ENCODE measurements around the gene GNAI3.
A peak's percentile ranks its signal among the peaks of the same experiment; 100 is the strongest.

The GNAI3 gene

DNA sequence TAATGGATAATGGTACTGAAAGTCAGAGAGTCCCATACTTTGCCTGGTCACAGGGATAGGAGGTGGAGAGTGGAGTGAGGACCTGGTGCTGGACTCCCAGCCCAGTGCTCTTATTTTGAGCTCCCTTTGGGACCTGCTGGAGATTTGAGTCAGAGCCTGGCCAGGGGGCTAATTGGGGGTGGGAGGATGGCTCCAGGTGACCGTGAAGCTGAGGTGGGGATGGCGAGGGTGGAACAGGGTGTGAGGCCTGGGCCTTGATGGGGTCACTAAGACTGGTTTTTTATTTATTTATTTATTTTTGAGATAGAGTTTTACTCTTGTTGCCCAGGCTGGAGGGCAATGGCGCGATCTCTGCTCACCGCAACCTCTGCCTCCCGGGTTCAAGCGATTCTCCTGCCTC, 89.0 kb downstream of the GNAI3 start:
- DNase-seq (ENCODE audit: low read depth in 2 of 2): no peak

DNA sequence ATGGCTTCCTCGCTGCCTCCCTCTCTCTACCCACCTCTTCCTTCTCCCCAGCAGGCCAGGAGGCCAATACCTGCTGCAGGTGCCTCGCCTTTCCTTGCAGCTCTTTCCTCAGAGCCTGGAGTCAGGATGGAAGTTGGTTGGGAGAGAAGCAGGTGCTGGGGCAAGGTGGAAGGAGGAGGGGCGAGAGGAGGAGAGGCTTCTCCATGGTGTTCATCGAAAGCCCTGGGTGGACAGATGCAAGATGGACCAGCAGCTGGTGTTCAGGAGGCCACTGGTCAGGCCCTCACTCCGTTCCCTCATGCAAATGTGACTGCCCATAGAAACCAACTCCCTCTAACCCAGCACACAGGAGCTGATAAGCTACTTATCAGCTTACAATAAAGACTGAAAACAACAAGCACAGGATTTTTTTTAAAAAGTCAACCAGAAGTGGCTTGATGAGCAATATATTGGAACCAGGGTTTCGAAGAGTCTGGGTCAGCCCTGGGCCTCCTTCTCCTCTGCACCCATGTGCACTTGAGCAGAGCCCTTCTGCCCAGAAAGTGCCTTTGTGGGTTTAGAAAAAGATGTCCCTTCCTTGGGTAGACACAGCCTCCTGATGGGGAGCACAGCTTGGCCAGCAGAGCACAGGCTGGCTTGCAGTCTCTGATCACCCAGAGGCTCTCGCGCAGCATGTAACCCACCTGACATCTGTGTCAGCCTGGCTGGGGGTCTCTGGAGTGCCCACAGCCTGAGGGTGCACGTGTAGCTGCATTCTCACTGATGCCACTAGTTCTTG, 90.8 kb downstream of the GNAI3 start:
- no peak for DNase-seq (ENCODE audit: low read depth in 2 of 2)

DNA sequence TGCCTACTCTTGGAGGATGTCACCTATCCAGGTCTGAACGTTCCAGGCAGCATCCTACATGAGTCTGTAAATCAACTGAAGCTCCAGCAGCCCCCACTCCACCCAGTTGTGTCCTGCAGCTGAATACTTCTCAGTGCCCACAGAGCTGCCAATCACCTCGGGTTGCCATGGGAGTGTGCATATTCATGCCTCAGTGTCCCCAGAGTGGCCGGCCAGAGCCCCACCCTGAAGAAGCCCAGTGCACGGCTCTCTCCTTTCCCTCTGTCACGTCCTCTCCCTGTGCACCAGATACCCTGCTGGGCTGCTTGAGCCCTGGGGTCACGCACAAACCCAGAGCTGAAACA, 91.4 kb downstream of the GNAI3 start:
- DNase-seq (ENCODE audit: low read depth in 2 of 2): no peak

DNA sequence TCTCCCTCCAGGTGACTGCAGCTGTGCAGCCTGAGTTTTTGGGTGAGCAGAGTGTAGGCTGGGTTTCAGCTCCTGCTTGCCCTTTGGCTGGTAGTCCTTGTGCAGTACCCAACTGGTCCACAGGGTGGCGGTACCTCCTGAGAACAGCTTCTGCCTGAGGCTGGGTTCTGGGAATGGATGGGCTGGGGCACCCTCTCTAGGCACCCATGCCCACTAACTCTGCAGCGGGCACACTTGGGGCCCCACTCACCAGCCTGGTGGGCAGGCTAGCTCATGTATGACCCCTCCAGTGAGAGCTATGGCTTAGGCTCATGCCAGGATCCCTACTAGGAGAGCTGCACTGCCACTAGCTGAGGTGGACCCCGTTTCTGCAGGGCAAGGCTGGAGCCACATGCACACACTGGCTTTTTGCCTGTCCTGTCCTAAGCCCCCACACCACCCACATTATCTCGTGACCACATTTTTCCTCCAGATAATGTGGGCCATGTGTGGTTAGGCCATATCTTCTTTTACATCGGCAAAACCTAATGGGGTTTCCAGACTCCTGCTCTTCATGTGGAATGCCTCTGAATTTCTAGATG, 92.0 kb downstream of the GNAI3 start:
- peak; percentile 70 to 94 for DNase-seq (ENCODE audit: low read depth in 2 of 2)

DNA sequence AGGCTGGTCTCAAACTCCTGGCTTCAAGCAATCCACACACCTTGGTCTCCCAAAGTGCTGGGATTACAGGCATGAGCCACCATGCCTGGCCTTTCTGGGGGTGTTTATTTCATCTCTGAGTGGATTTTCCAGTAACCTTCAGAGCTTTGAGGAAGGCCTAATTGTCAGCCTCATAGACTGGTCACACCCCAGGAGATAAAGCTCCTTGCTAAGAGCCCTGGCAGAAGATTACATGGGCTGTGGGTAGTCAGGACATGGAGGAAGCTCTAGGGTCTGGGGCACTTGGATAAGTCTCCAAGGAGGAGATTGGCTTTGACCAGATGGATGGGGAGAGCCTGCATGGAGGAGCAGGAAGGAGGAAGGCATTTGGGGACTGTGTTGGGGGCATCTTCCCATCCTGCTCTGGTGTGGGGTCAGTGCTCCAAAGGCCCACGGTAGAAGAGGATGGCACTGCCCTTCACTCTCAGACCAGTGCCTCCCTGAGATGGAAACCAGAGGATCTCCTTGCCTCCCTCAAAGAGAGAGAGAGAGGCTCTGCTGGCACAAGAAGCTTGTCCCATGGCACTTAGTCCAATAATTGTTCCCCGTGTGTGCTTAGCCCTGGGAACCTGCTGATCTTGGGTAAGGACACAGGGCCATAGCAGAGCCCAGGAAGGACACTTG, 92.8 kb downstream of the GNAI3 start:
- DNase-seq (ENCODE audit: low read depth in 2 of 2): no peak

DNA sequence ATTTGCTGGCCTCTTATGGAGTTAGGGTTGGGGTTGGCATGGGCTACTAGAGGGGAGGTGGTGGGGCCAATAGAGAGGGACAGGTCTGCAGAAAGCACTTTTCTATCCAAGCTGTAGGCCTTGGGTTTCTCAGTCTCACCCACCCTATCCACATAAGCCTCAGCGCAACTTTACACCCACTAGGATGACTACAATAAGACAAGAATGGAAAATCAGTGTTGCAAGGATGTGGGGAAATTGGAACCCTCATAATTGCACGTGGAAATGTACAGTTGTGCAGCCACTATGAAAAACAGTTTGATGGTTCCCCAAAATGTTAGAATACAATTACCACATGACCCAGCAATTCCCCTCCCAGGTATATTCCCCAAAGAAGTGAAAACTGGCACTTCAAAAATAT, 93.4 kb downstream of the GNAI3 start:
- DNase-seq (ENCODE audit: low read depth in 2 of 2): no peak

DNA sequence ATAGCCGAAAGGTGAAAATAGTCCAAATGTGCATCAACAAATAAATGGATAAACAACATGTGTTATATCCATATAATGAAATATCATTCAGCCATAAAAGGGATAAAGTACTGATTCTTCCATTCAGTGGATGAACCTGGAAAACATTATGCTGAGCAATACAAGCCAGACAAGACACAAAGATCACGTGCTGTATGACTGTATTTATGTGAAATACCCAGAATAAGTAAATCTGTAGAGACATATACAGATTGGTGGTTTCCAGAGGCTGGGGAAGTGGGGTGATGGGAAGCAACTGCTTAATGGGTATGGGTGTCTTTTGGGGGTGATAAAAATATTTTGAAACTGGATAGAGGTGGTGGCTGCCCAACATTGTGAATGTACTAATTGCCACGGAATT, 94.2 kb downstream of the GNAI3 start:
- no peak for DNase-seq (ENCODE audit: low read depth in 2 of 2)

DNA sequence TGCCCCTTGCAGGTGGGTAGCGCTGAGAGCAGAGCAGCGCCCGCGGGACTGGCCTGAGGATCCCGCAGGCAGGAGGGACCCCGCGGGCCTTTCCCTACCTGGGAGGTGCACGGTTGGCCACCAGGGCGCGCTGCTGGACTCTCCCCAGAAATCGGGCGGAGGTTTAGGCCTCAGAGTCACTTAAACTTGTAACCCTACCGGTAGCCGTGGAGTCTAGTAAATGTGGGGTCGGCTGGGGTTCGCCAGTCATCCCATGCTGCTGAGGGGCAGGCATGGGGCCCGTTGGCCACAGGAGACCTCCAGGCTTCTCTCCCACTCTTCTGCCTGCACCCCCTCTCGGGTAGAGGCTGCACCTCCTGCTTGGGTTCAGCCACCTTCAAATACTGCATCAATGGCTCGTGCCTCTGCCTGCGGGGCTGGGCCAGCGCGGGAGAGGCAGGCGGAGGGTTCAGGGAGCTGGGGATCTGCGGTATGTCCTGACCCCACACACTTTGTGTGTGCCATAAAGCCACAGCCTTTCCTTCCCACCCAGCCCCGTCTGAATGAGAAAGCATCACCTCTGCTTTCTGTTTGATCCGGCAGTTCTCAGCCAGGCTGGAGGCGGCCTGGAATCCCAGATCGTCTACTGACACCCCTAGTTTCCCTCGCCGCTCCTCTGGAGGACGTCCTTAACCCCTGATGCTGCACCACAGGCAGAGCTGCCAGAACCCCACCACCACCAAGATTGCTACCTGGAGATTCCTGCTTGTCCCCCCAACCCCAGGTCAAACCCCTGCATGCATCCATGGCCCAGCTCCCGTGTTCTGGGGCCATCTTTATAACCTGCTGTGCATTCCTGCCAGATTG, 95.2 kb downstream of the GNAI3 start:
- DNase-seq (ENCODE audit: low read depth in 2 of 2): peak; percentile 71 to 80

DNA sequence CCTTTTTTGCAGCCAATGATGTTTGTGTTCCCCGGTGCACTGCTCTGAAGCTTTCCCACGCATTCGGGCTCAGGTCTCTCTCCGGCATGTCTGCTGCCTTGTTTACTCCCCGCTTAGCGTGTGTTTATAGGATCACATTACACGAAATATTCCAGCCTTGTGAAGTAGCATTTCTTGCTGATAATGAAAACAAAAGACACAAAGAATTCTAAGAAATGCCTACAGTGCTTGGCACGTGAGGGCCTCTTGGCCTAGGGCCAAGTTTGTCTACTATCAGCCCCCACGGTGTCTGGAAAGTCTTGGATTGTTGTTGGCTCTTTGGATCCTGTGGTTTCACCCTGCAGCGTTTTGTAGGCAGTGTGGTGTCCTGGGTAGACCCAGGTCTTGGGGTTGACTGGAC, 96.3 kb downstream of the GNAI3 start:
- no peak for DNase-seq (ENCODE audit: low read depth in 2 of 2)

DNA sequence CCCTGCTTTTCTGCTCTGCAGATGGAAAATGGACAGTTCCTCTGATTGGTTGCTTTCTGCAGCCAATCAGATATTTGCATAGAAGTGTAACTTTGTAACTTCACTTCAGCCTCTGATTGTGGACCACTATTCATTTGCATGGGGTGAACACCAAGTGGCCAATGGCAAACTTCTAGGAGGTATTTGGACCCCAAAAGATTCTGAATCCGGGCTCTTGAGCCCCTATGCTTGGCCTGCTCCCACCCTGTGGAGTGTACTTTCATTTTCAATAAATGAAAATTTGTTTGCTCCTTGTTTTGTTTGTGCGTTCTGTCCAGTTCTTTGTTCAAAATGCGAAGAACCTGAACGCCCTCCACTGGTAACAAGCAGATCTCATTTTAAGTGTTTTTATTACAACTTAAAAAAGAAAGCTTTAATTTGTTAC, 101.1 kb downstream of the GNAI3 start:
- DNase-seq (ENCODE audit: low read depth in 2 of 2): no peak

DNA sequence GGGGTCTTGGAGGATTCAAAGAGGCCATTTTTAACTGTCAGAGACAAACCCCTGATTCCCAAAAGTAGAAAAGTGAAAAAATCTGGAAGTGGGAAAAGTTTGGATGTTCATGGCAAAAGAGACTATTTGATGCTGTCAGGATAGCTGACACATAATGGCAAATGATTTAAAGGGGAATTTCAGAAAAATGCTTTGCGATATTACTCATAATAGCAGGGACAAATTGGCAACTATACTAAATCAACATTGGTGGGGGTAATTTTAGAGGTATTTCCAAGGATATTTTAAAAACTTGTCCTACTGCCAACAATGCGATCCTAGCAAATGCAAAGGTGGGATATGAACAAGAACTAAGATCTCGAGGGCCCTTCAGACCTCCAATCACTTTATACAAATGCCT, 102.2 kb downstream of the GNAI3 start:
- no peak for DNase-seq (ENCODE audit: low read depth in 2 of 2)

DNA sequence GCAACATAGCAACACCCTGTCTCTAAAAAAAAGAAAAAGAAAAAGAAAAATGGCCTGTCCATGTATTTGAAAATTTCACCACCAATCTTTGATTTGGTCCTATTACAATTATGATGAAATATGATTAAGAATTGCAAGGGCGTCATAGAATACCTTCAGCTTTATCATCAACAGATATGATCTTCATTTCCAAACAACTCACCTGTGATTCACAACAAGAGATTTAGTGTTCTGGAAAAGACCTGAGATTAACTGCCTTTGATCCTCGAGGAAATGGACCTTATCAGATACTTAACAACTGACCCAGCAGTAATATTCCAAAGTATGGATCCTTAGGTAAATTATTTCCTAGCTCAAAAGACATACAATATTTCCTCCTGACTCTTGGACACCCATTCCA, 104.0 kb downstream of the GNAI3 start:
- no peak for DNase-seq (ENCODE audit: low read depth in 2 of 2)

DNA sequence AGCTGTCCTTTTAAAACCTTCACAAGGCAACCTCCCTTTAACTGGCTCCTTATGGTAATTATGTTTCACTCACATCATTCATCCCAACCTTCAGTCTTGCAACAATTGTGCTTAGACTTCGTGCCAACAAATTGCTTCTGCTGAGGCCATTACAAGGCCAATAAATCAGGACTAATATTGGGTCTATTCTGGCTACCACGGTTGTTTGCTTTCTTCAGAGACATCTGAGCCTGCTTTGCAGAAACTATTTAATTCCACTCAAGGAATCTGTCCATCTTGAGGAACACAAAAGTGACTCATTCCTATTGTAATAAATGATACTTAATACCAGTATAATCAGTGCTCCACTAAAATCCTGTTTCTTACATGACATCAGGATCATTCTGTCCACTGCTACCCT, 104.9 kb downstream of the GNAI3 start:
- DNase-seq (ENCODE audit: low read depth in 2 of 2): no peak

DNA sequence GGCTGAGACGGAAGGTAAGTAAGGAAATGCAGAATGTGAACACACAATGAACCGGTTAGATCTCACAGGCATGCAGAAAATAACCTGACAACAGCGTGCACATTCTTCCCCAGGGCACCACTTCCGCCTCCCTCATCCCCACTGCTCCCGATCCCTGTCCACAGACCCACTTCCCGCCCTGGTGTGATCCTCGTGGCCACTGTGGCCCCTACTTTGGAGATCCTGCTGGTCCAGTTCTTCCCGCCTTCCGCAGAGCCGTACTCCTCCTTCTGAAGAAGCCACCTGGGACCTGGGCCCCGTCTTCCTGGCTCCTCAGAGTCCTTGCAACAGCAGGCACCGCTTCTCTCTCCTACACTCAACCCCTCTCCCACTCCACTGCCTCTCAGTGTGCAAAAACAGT, 106.1 kb downstream of the GNAI3 start:
- DNase-seq (ENCODE audit: low read depth in 2 of 2): no peak

DNA sequence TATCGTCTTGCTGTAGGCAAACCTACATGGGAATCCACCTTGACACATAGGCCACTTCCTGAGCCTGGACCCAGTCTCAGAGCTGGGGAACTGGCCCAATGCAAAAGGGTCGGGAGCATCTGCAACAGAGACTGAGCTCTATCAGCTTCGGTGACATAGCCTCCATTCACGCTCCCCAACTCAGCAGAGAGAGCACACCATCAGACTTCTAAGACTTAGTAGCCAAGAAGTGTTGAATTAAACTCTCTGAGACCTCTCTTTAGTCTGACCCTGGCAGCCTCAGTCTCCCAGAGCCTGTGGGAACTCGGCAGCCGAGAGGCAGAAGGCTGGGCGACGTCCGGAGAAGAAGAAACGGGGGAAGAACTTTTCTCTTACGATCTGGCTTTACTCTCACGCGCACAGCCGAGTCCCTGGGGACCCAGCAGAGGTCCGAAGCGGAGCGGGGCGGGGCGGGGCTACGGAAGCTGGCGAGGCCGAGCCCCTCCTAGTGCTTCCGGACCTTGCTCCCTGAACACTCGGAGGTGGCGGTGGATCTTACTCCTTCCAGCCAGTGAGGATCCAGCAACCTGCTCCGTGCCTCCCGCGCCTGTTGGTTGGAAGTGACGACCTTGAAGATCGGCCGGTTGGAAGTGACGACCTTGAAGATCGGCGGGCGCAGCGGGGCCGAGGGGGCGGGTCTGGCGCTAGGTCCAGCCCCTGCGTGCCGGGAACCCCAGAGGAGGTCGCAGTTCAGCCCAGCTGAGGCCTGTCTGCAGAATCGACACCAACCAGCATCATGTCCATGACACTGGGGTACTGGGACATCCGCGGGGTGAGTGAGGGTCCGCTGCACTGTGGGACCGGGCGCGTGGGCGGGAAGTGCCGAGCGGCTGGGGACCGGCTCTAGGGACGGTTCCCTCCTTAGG, 107.5 kb downstream of the GNAI3 start, which contains the start of gene GSTM4:
TSS of gene GSTM4 (plus strand) at position 485 of the 905 bp plus-strand sequence. CDS start at position 776, 291 bp downstream.
- DNase-seq (ENCODE audit: low read depth in 2 of 2): peak in 1 of 2 donors; percentile 35

DNA sequence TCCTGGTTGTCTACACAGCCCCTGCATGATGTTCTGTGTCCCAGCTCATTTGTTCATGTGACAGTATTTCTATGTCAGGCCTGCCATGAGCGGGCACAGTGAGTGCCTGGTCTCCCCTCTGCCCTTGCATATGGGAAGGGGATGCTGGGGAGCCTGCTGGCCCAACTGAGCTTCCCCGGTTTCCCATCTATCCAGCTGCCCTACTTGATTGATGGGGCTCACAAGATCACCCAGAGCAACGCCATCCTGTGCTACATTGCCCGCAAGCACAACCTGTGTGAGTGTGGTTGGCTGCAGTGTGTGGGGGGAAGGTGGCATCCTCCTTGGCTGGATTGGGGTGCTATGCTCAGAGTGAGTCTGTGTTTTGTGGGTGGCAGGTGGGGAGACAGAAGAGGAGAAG, 109.0 kb downstream of the GNAI3 start:
- DNase-seq (ENCODE audit: low read depth in 2 of 2): no peak

DNA sequence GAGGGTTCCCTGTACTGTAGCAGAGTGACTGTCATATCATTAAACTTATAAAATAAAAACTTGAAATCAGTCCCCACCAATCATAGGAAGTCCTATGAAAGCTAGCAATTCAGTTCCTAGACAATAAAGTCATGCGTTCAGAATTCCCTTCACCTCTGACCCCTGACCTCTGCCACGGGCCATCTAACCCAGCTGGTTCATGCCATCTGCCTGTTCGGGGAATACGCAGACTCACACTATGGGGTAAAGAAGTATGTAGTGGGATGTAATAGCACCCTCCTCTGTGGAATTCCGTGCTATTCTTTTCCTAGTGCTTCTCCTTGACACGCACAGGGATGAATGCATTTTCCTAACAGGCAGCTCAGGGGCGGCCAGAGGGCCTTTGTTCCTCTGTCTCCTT, 109.6 kb downstream of the GNAI3 start:
- DNase-seq (ENCODE audit: low read depth in 2 of 2): no peak

DNA sequence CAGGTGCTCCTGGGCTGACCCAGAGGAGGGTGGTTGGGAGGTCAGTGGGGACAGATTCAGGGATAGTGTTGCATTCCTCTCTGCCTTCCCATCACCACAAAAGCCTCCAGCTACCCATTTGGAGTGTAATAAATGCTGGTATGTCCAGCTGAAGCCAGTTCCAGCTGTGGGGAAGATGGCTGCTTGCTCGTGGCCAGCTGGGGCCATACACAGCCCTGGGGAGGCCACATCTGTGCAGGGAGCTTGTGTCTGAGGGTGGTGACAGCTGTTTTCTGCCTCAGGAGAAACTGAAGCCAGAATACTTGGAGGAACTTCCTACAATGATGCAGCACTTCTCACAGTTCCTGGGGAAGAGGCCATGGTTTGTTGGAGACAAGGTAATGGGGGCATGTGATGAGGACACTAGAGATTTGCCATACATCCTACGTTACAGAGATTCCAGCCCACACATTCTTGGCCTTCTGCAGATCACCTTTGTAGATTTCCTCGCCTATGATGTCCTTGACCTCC, 110.2 kb downstream of the GNAI3 start:
- DNase-seq (ENCODE audit: low read depth in 2 of 2): no peak

DNA sequence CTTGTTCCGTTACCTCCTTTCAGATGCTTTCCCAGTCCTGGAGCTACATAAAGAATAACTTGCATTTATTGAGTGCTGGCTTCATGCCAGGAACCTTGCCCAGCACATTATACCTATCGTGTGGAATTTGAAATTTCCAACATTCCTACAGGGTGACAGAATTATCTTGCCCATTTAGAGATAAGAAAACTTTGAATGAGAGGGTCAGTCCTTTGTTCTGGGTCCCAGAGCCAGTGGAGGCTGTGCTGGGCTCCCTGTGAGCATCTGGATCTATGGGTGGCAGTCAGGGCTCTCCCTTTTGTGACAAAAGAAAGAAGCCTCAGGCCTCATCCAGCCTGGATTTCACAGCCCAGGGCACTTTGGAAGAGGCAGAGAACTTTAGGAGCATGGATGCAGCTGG, 110.7 kb downstream of the GNAI3 start:
- no peak for DNase-seq (ENCODE audit: low read depth in 2 of 2)

DNA sequence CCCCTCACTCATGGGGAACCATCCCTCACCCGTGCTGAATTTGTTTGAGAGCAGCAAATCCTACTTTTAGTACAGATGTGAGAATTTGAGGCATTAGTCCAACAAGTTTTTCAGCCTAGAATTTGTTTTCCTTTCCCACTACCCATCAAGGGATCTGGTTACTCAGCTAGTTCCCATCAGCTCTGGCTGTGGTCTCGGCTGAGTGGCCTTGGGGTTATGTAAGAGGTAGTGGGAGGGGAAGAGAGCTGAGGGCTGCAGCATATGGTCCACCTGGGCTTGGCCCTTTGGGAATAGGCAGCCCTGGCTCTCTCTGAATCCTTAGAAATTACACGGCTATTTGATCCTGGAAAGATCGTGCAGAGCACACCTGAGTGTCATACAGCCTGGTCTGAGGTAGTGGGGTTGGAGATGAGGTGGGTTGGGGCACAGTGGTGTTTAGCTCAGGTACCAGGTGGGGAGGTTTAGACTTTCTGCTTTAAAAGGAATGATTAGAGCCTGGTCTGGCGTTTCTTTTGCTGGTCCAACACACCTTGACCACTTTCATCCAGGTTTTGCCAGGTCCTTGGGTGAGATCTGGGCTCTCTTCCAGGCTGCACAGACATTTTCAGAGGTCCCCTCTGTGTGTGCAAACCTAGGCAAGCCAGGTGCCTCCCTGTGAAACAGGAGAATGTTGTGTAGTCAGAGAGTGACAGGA, 111.7 kb downstream of the GNAI3 start:
- no peak for DNase-seq (ENCODE audit: low read depth in 2 of 2)

Data from stimulated activated CD4-positive, alpha-beta T cell treated with anti-CD3 and anti-CD28 coated beads, Interleukin-1b, Interleukin-23, amount 100 ng/mL, for 1 hour (primary cell).